ENCODE measurements around the gene CPED1. TPM values are rescaled to one million over a fixed set of nuclear protein-coding genes. Genes with fewer than 3 reads are reported as not detected.
"Not testable (repeated sequence)": the region's sequence is repeated elsewhere in the genome, so short reads cannot be mapped to it uniquely, and the experiment has no call there.

The CPED1 gene
- total RNA-seq, 1 donor from 2014 or later = not detected

DNA sequence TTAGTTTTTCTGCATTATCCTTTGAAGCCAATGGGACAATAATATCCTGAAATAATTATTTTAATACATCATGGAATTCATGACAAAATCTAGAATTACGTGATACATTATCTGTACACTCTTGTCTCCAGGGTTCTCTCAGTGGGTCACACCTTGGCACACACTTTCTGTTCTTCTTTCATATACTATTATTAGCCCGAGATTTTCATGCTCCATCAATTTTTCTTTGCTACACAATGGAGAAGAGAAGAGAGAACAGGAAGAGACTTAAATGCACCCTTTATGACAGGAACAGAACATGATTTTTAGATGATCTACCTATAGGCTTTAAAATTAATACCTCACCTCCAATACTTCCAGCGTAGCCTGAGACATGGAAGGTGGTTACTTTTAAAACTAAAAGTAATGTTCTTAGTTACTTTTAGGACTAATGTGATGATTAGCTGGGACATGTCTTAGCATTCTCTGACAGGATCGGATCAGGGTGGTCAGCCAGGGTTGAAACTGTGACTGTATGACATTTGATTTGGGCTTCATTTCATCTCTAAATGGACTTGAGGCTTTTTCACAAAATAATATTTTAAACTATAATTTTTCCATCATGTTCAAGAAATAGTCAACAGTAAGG is 192.0 kb downstream of the CPED1 start:
- DNase-seq (ENCODE audit: low spot score) = no peak
- no peaks in the 10 kb centered on the region for H3K36me3 Mint-ChIP-seq
- Histone ChIP-seq H3F3A (ENCODE audit: low read depth) (no peaks in the 10 kb centered on the region), H3K9ac (no peak overlapping the region), H3K9me3 (ENCODE audit: low read depth) (no peaks in the 10 kb centered on the region), H3K4me3 (no peak overlapping the region), H3K79me2 (ENCODE audit: low read depth) (no peaks in the 10 kb centered on the region), H4K20me1 (ENCODE audit: low read depth) (no peaks in the 10 kb centered on the region), H3K4me2 (no peak overlapping the region), H3K36me3 (no peaks in the 10 kb centered on the region), H3K27me3 (no peaks in the 10 kb centered on the region), H2AFZ (replicated peaks) (no peak overlapping the region), H3K27ac (no peak overlapping the region), H3K4me1 (no peaks in the 10 kb centered on the region)
- H3K27me3 Mint-ChIP-seq (ENCODE audit: insufficient read depth, low read depth) = peaks cover 2% of the 10 kb centered on the region
- H3K9me3 Mint-ChIP-seq = no peaks in the 10 kb centered on the region
- H3K27ac Mint-ChIP-seq = no peak overlapping the region
- peaks cover 2% of the 10 kb centered on the region for H3K4me1 Mint-ChIP-seq
- H3K4me3 Mint-ChIP-seq = no peak overlapping the region
- TF ChIP-seq EZH2phosphoT487 (IDR thresholded peaks at IDR 0.05) = no peak
- TF ChIP-seq, protein P1, sequence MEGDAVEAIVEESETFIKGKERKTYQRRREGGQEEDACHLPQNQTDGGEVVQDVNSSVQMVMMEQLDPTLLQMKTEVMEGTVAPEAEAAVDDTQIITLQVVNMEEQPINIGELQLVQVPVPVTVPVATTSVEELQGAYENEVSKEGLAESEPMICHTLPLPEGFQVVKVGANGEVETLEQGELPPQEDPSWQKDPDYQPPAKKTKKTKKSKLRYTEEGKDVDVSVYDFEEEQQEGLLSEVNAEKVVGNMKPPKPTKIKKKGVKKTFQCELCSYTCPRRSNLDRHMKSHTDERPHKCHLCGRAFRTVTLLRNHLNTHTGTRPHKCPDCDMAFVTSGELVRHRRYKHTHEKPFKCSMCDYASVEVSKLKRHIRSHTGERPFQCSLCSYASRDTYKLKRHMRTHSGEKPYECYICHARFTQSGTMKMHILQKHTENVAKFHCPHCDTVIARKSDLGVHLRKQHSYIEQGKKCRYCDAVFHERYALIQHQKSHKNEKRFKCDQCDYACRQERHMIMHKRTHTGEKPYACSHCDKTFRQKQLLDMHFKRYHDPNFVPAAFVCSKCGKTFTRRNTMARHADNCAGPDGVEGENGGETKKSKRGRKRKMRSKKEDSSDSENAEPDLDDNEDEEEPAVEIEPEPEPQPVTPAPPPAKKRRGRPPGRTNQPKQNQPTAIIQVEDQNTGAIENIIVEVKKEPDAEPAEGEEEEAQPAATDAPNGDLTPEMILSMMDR (IDR thresholded peaks at IDR 0.05) = no peak
- TF ChIP-seq EZH2 (IDR thresholded peaks at IDR 0.05) = no peak

DNA sequence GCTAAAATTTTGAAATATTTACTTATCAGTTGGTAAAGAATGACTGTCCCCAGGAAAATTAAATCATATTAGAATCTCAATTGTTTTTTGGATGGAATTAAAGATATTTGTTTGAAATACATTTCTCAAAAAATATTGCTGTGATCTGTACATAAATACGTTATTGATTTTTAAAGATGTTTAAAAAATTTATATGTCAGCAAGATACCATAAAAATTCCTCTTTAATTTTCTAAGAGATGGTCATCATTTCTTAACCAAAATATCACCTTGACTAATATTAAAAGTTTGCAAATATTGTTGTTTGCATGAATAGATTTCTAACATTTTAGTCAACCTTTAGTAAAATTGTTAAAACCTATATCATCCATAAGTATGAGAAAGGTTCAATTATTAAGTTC is 192.8 kb downstream of the CPED1 start:
- Histone ChIP-seq H3K27ac (no peak overlapping the region), H3K4me3 (no peak overlapping the region), H3K4me2 (no peak overlapping the region), H3K27me3 (no peaks in the 10 kb centered on the region), H3K79me2 (ENCODE audit: low read depth) (no peaks in the 10 kb centered on the region), H3K9ac (no peak overlapping the region), H2AFZ (replicated peaks) (no peak overlapping the region), H3K4me1 (no peaks in the 10 kb centered on the region), H3K36me3 (no peaks in the 10 kb centered on the region), H3K9me3 (ENCODE audit: low read depth) (no peaks in the 10 kb centered on the region), H4K20me1 (ENCODE audit: low read depth) (no peaks in the 10 kb centered on the region), H3F3A (ENCODE audit: low read depth) (no peaks in the 10 kb centered on the region)
- H3K27me3 Mint-ChIP-seq (ENCODE audit: insufficient read depth, low read depth) = peaks cover 2% of the 10 kb centered on the region
- no peak for TF ChIP-seq EZH2phosphoT487 (IDR thresholded peaks at IDR 0.05)
- TF ChIP-seq EZH2 (IDR thresholded peaks at IDR 0.05) = no peak
- TF ChIP-seq, protein P1 (IDR thresholded peaks at IDR 0.05) = no peak
- H3K9me3 Mint-ChIP-seq = no peaks in the 10 kb centered on the region
- peaks cover 2% of the 10 kb centered on the region for H3K4me1 Mint-ChIP-seq
- H3K4me3 Mint-ChIP-seq = no peak overlapping the region
- no peak overlapping the region for H3K27ac Mint-ChIP-seq
- no peaks in the 10 kb centered on the region for H3K36me3 Mint-ChIP-seq
- no peak for DNase-seq (ENCODE audit: low spot score)

DNA sequence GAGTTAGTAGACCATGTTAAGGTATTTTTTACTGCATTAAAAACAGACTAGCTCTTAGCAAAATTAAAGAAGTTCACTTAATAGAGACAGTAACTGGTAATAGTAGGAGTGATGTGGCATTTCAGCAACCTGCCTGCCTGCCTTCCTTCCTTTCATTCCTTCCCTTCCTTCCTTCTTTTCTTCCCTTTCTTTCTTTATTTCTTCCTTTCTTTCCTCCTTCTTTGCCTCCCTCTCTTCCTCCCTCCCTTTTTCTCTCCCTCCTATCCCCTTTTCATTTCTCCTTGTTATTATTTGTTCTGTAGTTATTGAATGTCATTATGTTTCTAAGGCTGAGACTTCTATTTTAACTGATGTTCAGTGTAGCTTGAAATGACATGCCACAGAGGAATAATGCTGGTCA is 193.8 kb downstream of the CPED1 start:
- Histone ChIP-seq H3K36me3 (no peaks in the 10 kb centered on the region), H3K27me3 (no peaks in the 10 kb centered on the region), H3K9me3 (ENCODE audit: low read depth) (no peaks in the 10 kb centered on the region), H3K79me2 (ENCODE audit: low read depth) (no peaks in the 10 kb centered on the region), H3K9ac (no peak overlapping the region), H2AFZ (replicated peaks) (no peak overlapping the region), H3F3A (ENCODE audit: low read depth) (no peaks in the 10 kb centered on the region), H3K27ac (no peak overlapping the region), H4K20me1 (ENCODE audit: low read depth) (no peaks in the 10 kb centered on the region), H3K4me2 (no peak overlapping the region), H3K4me3 (no peak overlapping the region), H3K4me1 (no peaks in the 10 kb centered on the region)
- Mint-ChIP-seq H3K9me3 (no peaks in the 10 kb centered on the region), H3K27ac (no peak overlapping the region), H3K36me3 (no peaks in the 10 kb centered on the region), H3K4me3 (no peak overlapping the region), H3K27me3 (ENCODE audit: insufficient read depth, low read depth) (peaks cover 2% of the 10 kb centered on the region), H3K4me1 (peaks cover 2% of the 10 kb centered on the region)
- DNase-seq (ENCODE audit: low spot score) = no peak
- no peak for TF ChIP-seq EZH2phosphoT487 (IDR thresholded peaks at IDR 0.05)

DNA sequence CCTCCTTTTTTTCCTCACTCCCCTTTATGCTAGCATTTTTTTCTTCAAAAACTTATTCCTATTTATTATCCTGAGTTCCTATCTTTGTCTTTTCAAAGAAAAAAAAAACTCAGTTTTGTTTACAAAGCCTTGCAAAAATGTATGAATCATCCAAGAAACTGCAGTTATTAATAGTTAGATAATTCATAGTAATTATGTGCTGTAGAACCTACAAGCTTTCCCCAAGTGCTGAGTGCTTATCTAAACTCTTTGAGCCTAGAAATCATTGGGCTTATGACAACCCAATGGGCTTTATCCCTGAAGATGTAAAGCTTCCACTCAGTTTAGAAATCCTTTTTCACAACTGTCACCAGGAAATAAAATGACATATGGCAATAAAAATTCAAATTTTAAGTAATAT is 194.4 kb downstream of the CPED1 start:
- Histone ChIP-seq H3K4me1 (no peaks in the 10 kb centered on the region), H2AFZ (replicated peaks) (no peak overlapping the region), H3F3A (ENCODE audit: low read depth) (no peaks in the 10 kb centered on the region), H3K9me3 (ENCODE audit: low read depth) (no peaks in the 10 kb centered on the region), H3K36me3 (no peaks in the 10 kb centered on the region), H3K79me2 (ENCODE audit: low read depth) (no peaks in the 10 kb centered on the region), H3K9ac (no peak overlapping the region), H3K4me2 (no peak overlapping the region), H3K4me3 (no peak overlapping the region), H3K27me3 (no peaks in the 10 kb centered on the region), H4K20me1 (ENCODE audit: low read depth) (no peaks in the 10 kb centered on the region), H3K27ac (no peak overlapping the region)
- Mint-ChIP-seq H3K4me3 (no peak overlapping the region), H3K4me1 (peaks cover 2% of the 10 kb centered on the region), H3K36me3 (no peaks in the 10 kb centered on the region), H3K27me3 (ENCODE audit: insufficient read depth, low read depth) (peaks cover 2% of the 10 kb centered on the region), H3K9me3 (no peaks in the 10 kb centered on the region), H3K27ac (no peak overlapping the region)
- no peak for DNase-seq (ENCODE audit: low spot score)
- TF ChIP-seq EZH2 (IDR thresholded peaks at IDR 0.05) = no peak
- TF ChIP-seq, protein P1 (IDR thresholded peaks at IDR 0.05) = no peak

DNA sequence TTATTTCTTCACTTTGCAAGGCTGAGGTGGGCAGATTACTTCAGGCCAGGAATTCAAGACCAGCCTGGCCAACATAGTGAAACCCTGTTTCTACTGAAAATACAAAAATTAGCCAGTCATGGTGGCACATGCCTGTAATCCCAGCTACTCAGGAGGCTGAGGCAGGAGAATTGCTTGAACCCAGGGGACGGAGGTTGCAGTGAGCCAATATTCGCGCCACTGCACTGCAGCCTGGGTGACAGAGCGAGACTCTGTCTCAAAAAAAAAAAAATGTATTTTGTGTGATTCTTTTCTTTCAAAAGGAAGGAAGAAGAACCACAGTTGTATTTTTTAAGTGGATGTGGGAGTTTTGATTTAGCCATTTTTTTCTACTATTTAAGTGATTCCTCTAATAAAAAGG is 195.4 kb downstream of the CPED1 start:
- not testable (repeated sequence) for H3K4me3 Mint-ChIP-seq; DNase-seq (ENCODE audit: low spot score); H3K27me3 Mint-ChIP-seq (ENCODE audit: insufficient read depth, low read depth); H3K9me3 Mint-ChIP-seq; H3K4me3 ChIP-seq; H3K27ac Mint-ChIP-seq; H3K36me3 ChIP-seq; H3K9ac ChIP-seq; H3K79me2 ChIP-seq (ENCODE audit: low read depth); H3K27ac ChIP-seq; H3K27me3 ChIP-seq; H3F3A ChIP-seq (ENCODE audit: low read depth); H2AFZ ChIP-seq (replicated peaks); H3K9me3 ChIP-seq (ENCODE audit: low read depth); H3K4me2 ChIP-seq; H3K4me1 ChIP-seq; H3K4me1 Mint-ChIP-seq; H4K20me1 ChIP-seq (ENCODE audit: low read depth); H3K36me3 Mint-ChIP-seq
